ENCODE measurements around the gene HERPUD1. TPM values are rescaled to one million over a fixed set of nuclear protein-coding genes. Genes with fewer than 3 reads are reported as not detected.

Gene HERPUD1
- total RNA-seq, 1 experiment from 2014 or later = 30.8 TPM

DNA sequence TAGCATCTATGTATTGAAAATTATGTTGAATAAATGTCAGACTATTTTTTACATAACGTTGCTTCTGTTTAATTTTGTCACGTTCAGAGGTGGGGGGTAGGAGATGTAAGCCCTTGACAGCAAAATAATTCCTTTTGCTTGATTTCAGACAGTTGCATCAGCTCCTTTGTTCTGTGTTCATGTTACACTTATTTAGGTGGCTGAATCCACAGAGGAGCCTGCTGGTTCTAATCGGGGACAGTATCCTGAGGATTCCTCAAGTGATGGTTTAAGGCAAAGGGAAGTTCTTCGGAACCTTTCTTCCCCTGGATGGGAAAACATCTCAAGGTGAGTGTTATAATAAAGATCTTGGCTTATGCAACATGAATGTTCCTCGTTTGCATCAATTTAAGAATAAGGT, 4.5 kb downstream of the HERPUD1 start:
- CTCF ChIA-PET = interaction anchor here (1.2 kb wide), 1 partner anchor 28 kb away, joined by 3 read pairs; no protein-coding TSS in a partner anchor

DNA sequence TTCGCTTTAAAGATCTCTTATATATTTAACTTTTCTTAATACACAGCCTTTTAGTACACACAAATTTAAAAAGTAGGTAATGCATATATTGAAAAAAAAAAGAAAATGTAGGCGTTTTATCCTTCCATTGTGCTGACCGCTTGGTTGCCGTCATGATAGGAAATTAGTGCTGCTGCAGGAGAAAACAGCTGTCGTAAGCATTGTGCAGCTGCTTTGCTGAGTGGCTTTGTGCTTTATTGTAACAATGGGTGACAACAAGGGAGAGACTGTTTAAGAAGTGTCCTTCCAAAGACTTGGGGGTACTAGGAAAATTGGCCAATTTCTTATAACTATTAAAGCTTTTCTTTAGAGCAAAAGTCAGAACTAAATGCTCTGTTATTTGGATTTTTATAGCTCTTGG, 5.0 kb downstream of the HERPUD1 start:
- POLR2A ChIA-PET = no interaction called here
- H3K36me3 Mint-ChIP-seq = peaks cover 57% of the 10 kb centered on the region
- H3K9me3 Mint-ChIP-seq = no peaks in the 10 kb centered on the region
- no peak for TF ChIP-seq MYBL2 (CRISPR knock-in tag; IDR thresholded peaks at IDR 0.05)
- no peak for TF ChIP-seq TEAD1 (CRISPR knock-in tag; IDR thresholded peaks at IDR 0.05)
- no peak for TF ChIP-seq GRHL2 (CRISPR knock-in tag; IDR thresholded peaks at IDR 0.05; ENCODE audit: insufficient replicate concordance, severe bottlenecking)
- no peaks in the 10 kb centered on the region for H3K27me3 Mint-ChIP-seq (ENCODE audit: low read depth)
- H3K27ac Mint-ChIP-seq = no peak overlapping the region
- peaks cover 15% of the 10 kb centered on the region for H3K4me1 Mint-ChIP-seq
- ATAC-seq = no peak
- DNase-seq (ENCODE audit: low spot score) = no peak
- CTCF ChIA-PET = interaction anchor here (1.2 kb wide), 1 partner anchor 27 kb away, joined by 3 read pairs; no protein-coding TSS in a partner anchor
- H3K4me3 Mint-ChIP-seq = no peak overlapping the region

More for the DNA sequence above, 4.5 kb downstream of the HERPUD1 start:
- Mint-ChIP-seq H3K4me3 (no peak overlapping the region), H3K4me1 (peaks cover 15% of the 10 kb centered on the region), H3K9me3 (no peaks in the 10 kb centered on the region), H3K27ac (no peak overlapping the region), H3K36me3 (peaks cover 53% of the 10 kb centered on the region), H3K27me3 (ENCODE audit: low read depth) (no peaks in the 10 kb centered on the region)
- DNase-seq (ENCODE audit: low spot score) = no peak
- no peak for ATAC-seq
- TF ChIP-seq GABPB1 (CRISPR knock-in tag; IDR thresholded peaks at IDR 0.05) (peak; percentile 95), ZNF671 (CRISPR knock-in tag; IDR thresholded peaks at IDR 0.05) (no peak)
- POLR2A ChIA-PET = no interaction called here

GRCh38 chr16:56938664-56939513, 6.9 kb downstream of the HERPUD1 start:
- Mint-ChIP-seq H3K36me3 (peaks cover 71% of the 10 kb centered on the region), H3K4me3 (no peak overlapping the region), H3K9me3 (no peaks in the 10 kb centered on the region), H3K27ac (peak overlapping the region; percentile 71; the same call in 1 of the 2 replicates), H3K27me3 (ENCODE audit: low read depth) (no peaks in the 10 kb centered on the region), H3K4me1 (peaks cover 6% of the 10 kb centered on the region)
- POLR2A ChIA-PET = interaction anchor here (0.5 kb wide), 1 partner anchor 241 kb away, joined by 3 read pairs; no protein-coding TSS in a partner anchor
- no peak for DNase-seq (ENCODE audit: low spot score)
- ATAC-seq = no peak
- CTCF ChIA-PET = no interaction called here
- TF ChIP-seq ATF2 (CRISPR knock-in tag; IDR thresholded peaks at IDR 0.05; ENCODE audit: borderline replicate concordance, low read depth) = no peak
- no peak for TF ChIP-seq ZNF423 (CRISPR knock-in tag; IDR thresholded peaks at IDR 0.05)
- TF ChIP-seq, protein P1, sequence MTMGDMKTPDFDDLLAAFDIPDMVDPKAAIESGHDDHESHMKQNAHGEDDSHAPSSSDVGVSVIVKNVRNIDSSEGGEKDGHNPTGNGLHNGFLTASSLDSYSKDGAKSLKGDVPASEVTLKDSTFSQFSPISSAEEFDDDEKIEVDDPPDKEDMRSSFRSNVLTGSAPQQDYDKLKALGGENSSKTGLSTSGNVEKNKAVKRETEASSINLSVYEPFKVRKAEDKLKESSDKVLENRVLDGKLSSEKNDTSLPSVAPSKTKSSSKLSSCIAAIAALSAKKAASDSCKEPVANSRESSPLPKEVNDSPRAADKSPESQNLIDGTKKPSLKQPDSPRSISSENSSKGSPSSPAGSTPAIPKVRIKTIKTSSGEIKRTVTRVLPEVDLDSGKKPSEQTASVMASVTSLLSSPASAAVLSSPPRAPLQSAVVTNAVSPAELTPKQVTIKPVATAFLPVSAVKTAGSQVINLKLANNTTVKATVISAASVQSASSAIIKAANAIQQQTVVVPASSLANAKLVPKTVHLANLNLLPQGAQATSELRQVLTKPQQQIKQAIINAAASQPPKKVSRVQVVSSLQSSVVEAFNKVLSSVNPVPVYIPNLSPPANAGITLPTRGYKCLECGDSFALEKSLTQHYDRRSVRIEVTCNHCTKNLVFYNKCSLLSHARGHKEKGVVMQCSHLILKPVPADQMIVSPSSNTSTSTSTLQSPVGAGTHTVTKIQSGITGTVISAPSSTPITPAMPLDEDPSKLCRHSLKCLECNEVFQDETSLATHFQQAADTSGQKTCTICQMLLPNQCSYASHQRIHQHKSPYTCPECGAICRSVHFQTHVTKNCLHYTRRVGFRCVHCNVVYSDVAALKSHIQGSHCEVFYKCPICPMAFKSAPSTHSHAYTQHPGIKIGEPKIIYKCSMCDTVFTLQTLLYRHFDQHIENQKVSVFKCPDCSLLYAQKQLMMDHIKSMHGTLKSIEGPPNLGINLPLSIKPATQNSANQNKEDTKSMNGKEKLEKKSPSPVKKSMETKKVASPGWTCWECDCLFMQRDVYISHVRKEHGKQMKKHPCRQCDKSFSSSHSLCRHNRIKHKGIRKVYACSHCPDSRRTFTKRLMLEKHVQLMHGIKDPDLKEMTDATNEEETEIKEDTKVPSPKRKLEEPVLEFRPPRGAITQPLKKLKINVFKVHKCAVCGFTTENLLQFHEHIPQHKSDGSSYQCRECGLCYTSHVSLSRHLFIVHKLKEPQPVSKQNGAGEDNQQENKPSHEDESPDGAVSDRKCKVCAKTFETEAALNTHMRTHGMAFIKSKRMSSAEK (CRISPR knock-in tag; IDR thresholded peaks at IDR 0.05; ENCODE audit: borderline replicate concordance) = no peak
- TF ChIP-seq NR2C2 (CRISPR knock-in tag; IDR thresholded peaks at IDR 0.05) = no peak
- no peak for TF ChIP-seq ZNF396 (CRISPR knock-in tag; IDR thresholded peaks at IDR 0.05; ENCODE audit: borderline replicate concordance)
- no peak for TF ChIP-seq STAT6 (CRISPR knock-in tag; conservative IDR thresholded peaks at IDR 0.05; ENCODE audit: low read depth)
- TF ChIP-seq GABPB1 (CRISPR knock-in tag; IDR thresholded peaks at IDR 0.05) = no peak
- TF ChIP-seq TCF7 (CRISPR knock-in tag; IDR thresholded peaks at IDR 0.05; ENCODE audit: low read depth) = no peak
- TF ChIP-seq, protein P2, sequence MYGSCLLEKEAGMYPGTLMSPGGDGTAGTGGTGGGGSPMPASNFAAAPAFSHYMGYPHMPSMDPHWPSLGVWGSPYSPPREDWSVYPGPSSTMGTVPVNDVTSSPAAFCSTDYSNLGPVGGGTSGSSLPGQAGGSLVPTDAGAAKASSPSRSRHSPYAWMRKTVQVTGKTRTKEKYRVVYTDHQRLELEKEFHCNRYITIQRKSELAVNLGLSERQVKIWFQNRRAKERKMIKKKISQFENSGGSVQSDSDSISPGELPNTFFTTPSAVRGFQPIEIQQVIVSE (CRISPR knock-in tag; IDR thresholded peaks at IDR 0.05; ENCODE audit: borderline replicate concordance) = no peak
- no peak for TF ChIP-seq IRF2 (CRISPR knock-in tag; IDR thresholded peaks at IDR 0.05; ENCODE audit: borderline replicate concordance, low read depth)
- no peak for TF ChIP-seq SMAD3 (CRISPR knock-in tag; IDR thresholded peaks at IDR 0.05; ENCODE audit: borderline replicate concordance)
- TF ChIP-seq, protein P3, sequence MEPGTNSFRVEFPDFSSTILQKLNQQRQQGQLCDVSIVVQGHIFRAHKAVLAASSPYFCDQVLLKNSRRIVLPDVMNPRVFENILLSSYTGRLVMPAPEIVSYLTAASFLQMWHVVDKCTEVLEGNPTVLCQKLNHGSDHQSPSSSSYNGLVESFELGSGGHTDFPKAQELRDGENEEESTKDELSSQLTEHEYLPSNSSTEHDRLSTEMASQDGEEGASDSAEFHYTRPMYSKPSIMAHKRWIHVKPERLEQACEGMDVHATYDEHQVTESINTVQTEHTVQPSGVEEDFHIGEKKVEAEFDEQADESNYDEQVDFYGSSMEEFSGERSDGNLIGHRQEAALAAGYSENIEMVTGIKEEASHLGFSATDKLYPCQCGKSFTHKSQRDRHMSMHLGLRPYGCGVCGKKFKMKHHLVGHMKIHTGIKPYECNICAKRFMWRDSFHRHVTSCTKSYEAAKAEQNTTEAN (CRISPR knock-in tag; IDR thresholded peaks at IDR 0.05) = no peak
- TF ChIP-seq USF2 (CRISPR knock-in tag; IDR thresholded peaks at IDR 0.05) = no peak
- TF ChIP-seq ZBTB21 (CRISPR knock-in tag; IDR thresholded peaks at IDR 0.05; ENCODE audit: borderline replicate concordance) = no peak
- no peak for TF ChIP-seq JUN (CRISPR knock-in tag; IDR thresholded peaks at IDR 0.05)

All from WTC11 (cell line).